Lower leg skin (tissue), 4 donors: ENCODE measurements around the gene MGA. TPM values are rescaled to one million over a fixed set of nuclear protein-coding genes. Genes with fewer than 3 reads are reported as not detected.
"Not testable (repeated sequence)": the region's sequence is repeated elsewhere in the genome, so short reads cannot be mapped to it uniquely, and the experiment has no call there.

Experiments
- DNase-seq, 2 donors: peaks; one replicate each; pipeline ENCODE4 v3.0.0-alpha.2; 2019; ENCODE audit warnings: low spot score in 2 of 2
- H3K4me3 ChIP-seq: fragments of 200-600 bp; sonication (generic); 2 replicates; pipeline ENCODE4 v1.5.1; 2017; ENCODE audit warnings: mild to moderate bottlenecking, low read depth; ENCODE audit not compliant: poor library complexity, severe bottlenecking
- CTCF ChIP-seq, 3 donors: fragments of 450-650 bp; IDR thresholded peaks; one replicate each; pipeline ENCODE4 v1.5.1; 2016; ENCODE audit warnings: antibody characterized with exemption in 3 of 3, mild to moderate bottlenecking in 3 of 3, moderate library complexity in 2 of 3
- POLR2A ChIP-seq, 2 donors: fragments of 450-650 bp; IDR thresholded peaks; one replicate each; pipeline ENCODE4 v1.6.1; 2016 to 2017; ENCODE audit warnings: antibody characterized with exemption in 2 of 2, mild to moderate bottlenecking in 1 of 2, moderate library complexity in 1 of 2
- whole genome bisulfite sequencing, 2 donors: methylation state at CpG; one replicate each; pipeline ENCODE4 v1.1.5; 2018; 5-methylcytosine and 5-hydroxymethylcytosine counted together
- intact Hi-C: fragments of 100-400 bp; cut with DNase I; formaldehyde crosslinking; loops from one replicate; pipeline ENCODE4 v1.15.0; 2023; ENCODE audit warnings: low total_unique reads
- total RNA-seq, 4 donors: library from RNA; depleted of rRNA; stranded (reverse); fragments of >200 nt; gene quantifications; one replicate each; pipeline ENCODE4 v1.1.0, GENCODE V29; 2016

Gene MGA
- total RNA-seq, 4 donors from 2014 or later = 17.2 to 24.1 (median 20.7) TPM

GRCh38 chr15:41727143-41727542 is 66.9 kb downstream of the MGA start:
- DNase-seq = no peak
- TF ChIP-seq CTCF (IDR thresholded peaks at IDR 0.05) (no peak), POLR2A (IDR thresholded peaks at IDR 0.05) (no peak)
- 94 to 96% methylated on average over 3 of the region's 3 CpGs for WGBS, 2 donors
- intact Hi-C loops = no loop called here
- no peak overlapping the region for H3K4me3 ChIP-seq

GRCh38 chr15:41728061-41728460 is 67.9 kb downstream of the MGA start:
- 89 to 92% methylated on average over 11 of the region's 11 CpGs for WGBS, 2 donors
- DNase-seq, H3K4me3 ChIP-seq, intact Hi-C loops: not testable (repeated sequence)

- DNase-seq = no peak
- intact Hi-C loops = no loop called here
- 74 to 83% methylated on average over 4 of the region's 4 CpGs for WGBS, 2 donors
- H3K4me3 ChIP-seq = no peak overlapping the region
- TF ChIP-seq POLR2A (IDR thresholded peaks at IDR 0.05) (no peak), CTCF (IDR thresholded peaks at IDR 0.05) (no peak)
Observed at GRCh38 chr15:41730543-41730942, 70.3 kb downstream of the MGA start.

GRCh38 chr15:41732483-41732882 is 72.3 kb downstream of the MGA start:
- no peak for TF ChIP-seq CTCF (IDR thresholded peaks at IDR 0.05)
- TF ChIP-seq POLR2A (IDR thresholded peaks at IDR 0.05) = no peak
- 94 to 100% methylated on average over 1 of the region's 1 CpG for WGBS, 2 donors
- no peak overlapping the region for H3K4me3 ChIP-seq
- no peak for DNase-seq
- intact Hi-C loops = no loop called here

- TF ChIP-seq CTCF (IDR thresholded peaks at IDR 0.05) = no peak
- 97 to 98% methylated on average over 4 of the region's 4 CpGs for WGBS, 2 donors
- DNase-seq = no peak
- intact Hi-C loops = no loop called here
- H3K4me3 ChIP-seq = no peak overlapping the region
Observed at GRCh38 chr15:41734079-41734478, 73.9 kb downstream of the MGA start.

GRCh38 chr15:41735046-41735445 is 74.8 kb downstream of the MGA start:
- DNase-seq = no peak
- WGBS, 2 donors = 92 to 93% methylated on average over 4 of the region's 4 CpGs
- no peak for TF ChIP-seq CTCF (IDR thresholded peaks at IDR 0.05)
- no peak for TF ChIP-seq POLR2A (IDR thresholded peaks at IDR 0.05)
- intact Hi-C loops = no loop called here
- H3K4me3 ChIP-seq = no peak overlapping the region

- H3K4me3 ChIP-seq, intact Hi-C loops, DNase-seq: not testable (repeated sequence)
- WGBS, 2 donors = 90 to 94% methylated on average over 10 of the region's 10 CpGs
Observed at GRCh38 chr15:41735492-41735891, 75.3 kb downstream of the MGA start.
